Activated CD8-positive, alpha-beta T cell treated with anti-CD3 and anti-CD28 coated beads for 36 hours (primary cell): ENCODE data around the gene MLXIP. TPM values are rescaled to one million over a fixed set of nuclear protein-coding genes. Genes with fewer than 3 reads are reported as not detected.

Experiments
- ATAC-seq: fragments of 200-7000 bp; cut with Tn5 transposase; one replicate; pipeline ENCODE4 v1.10.0; 2021; ENCODE audit warnings: mild to moderate bottlenecking, moderate library complexity
- CTCF ChIA-PET: fragments of 350-600 bp; sonication (Branson Sonifier 250); formaldehyde crosslinking; loops from one replicate; lab custom pipeline; 2021; ENCODE audit warnings: antibody characterized with exemption; lab: Charles Lee
- POLR2A ChIA-PET: fragments of 350-600 bp; sonication (Branson Sonifier 250); formaldehyde crosslinking; loops from one replicate; lab custom pipeline; 2021; ENCODE audit warnings: antibody characterized with exemption; lab: Charles Lee
- DNase-seq: peaks from one replicate; pipeline ENCODE4 v3.0.0-alpha.2; 2020
- H3K27ac Mint-ChIP-seq: one replicate; pipeline ENCODE4 v1.8.0; 2021; ENCODE audit warnings: mild to moderate bottlenecking, mixed read lengths
- H3K27me3 Mint-ChIP-seq: one replicate; pipeline ENCODE4 v1.8.0; 2021; ENCODE audit warnings: mixed read lengths
- H3K36me3 Mint-ChIP-seq: one replicate; pipeline ENCODE4 v1.8.0; 2021; ENCODE audit warnings: low read depth, mixed read lengths
- H3K4me1 Mint-ChIP-seq: one replicate; pipeline ENCODE4 v1.8.0; 2021; ENCODE audit warnings: low read depth, mixed read lengths
- H3K4me3 Mint-ChIP-seq: one replicate; pipeline ENCODE4 v1.8.0; 2021; ENCODE audit warnings: mild to moderate bottlenecking, moderate library complexity, mixed read lengths
- H3K9me3 Mint-ChIP-seq: one replicate; pipeline ENCODE4 v1.8.0; 2021; ENCODE audit warnings: mixed read lengths
- intact Hi-C: fragments of 100-400 bp; cut with micrococcal nuclease; formaldehyde crosslinking; loops from one replicate; pipeline ENCODE4 v1.10.0; 2022
- total RNA-seq, 2 experiments: library from RNA; stranded (reverse); gene quantifications; one replicate each; pipeline ENCODE4 v1.2.3, GENCODE V29; 2021
- TF ChIP-seq, protein P1 (sequence below): fragments of 200-600 bp; IDR thresholded peaks from one replicate; pipeline ENCODE4 v1.8.0; 2022; ENCODE audit warnings: antibody characterized with exemption, mild to moderate bottlenecking

Gene MLXIP
- total RNA-seq, 2 experiments from 2014 or later: 26.0 to 28.7 TPM

- POLR2A ChIA-PET: no interaction called here
- Mint-ChIP-seq H3K36me3 (peaks cover 9% of the 10 kb centered on the region), H3K27ac (no peak overlapping the region), H3K4me1 (no peaks in the 10 kb centered on the region), H3K27me3 (no peaks in the 10 kb centered on the region), H3K9me3 (no peaks in the 10 kb centered on the region), H3K4me3 (no peak overlapping the region)
- ATAC-seq: no peak
- TF ChIP-seq, protein P1, sequence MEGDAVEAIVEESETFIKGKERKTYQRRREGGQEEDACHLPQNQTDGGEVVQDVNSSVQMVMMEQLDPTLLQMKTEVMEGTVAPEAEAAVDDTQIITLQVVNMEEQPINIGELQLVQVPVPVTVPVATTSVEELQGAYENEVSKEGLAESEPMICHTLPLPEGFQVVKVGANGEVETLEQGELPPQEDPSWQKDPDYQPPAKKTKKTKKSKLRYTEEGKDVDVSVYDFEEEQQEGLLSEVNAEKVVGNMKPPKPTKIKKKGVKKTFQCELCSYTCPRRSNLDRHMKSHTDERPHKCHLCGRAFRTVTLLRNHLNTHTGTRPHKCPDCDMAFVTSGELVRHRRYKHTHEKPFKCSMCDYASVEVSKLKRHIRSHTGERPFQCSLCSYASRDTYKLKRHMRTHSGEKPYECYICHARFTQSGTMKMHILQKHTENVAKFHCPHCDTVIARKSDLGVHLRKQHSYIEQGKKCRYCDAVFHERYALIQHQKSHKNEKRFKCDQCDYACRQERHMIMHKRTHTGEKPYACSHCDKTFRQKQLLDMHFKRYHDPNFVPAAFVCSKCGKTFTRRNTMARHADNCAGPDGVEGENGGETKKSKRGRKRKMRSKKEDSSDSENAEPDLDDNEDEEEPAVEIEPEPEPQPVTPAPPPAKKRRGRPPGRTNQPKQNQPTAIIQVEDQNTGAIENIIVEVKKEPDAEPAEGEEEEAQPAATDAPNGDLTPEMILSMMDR: no peak
- no peak for DNase-seq
- CTCF ChIA-PET: interaction anchor here (1.0 to 1.7 kb wide), 2 partner anchors 16 to 85 kb away, joined by 3 to 5 read pairs; no protein-coding TSS in a partner anchor
- intact Hi-C loops: loop anchor here (10.0 kb wide), 1 partner anchor 46 kb away; the partner anchor contains the start of gene LRRC43
Observed at GRCh38 chr12:122139266-122139665, 60.7 kb downstream of the MLXIP start.

- Mint-ChIP-seq H3K27me3 (no peaks in the 10 kb centered on the region), H3K4me3 (no peak overlapping the region), H3K27ac (no peak overlapping the region), H3K4me1 (no peaks in the 10 kb centered on the region), H3K9me3 (no peaks in the 10 kb centered on the region), H3K36me3 (peaks cover 8% of the 10 kb centered on the region)
- intact Hi-C loops: loop anchor here (10.0 kb wide), 1 partner anchor 45 kb away; the partner anchor contains the start of gene LRRC43
- no peak for DNase-seq
- no peak for ATAC-seq
- ChIA-PET CTCF (interaction anchor here (1.0 kb wide), 1 partner anchor 85 kb away, joined by 3 read pairs; no protein-coding TSS in a partner anchor), POLR2A (no interaction called here)
- TF ChIP-seq, protein P1: no peak
Observed at GRCh38 chr12:122139941-122140340, 61.4 kb downstream of the MLXIP start.

DNA sequence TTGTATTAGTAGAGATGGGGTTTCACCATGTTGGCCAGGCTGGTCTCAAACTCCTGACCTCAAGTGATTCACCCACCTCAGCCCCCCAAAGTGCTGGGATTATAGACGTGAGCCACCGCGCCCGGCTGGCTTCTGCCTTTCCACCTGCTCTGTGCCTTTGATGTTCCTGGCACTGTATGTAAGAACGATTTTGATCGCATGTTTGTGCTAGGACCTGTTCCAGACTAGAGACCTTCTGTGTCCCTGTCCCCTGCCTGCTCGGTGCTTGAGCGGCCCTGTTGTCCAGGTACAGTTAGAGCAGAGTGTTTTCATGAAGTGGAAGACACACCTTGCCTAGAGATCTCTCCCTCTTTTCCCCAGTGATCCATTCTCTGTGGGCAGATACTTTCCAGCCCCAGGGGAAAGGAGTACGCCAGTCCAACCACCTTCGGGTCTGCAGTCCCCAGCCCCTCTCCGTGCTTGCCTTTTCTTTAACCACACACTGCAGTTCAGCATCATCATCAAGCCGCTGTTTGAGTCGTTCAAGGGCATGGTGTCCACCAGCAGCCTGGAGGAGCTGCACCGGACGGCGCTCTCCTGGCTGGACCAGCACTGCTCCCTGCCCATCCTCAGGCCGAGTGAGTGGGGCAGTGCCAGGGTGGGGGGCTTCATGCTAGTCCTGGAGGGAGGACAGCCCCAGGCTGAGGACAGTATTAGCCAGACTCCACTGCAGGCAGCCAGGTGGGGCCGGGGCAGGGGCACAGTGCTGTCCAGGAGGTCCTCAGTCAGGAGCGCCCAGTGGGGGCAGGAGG, 62.1 kb downstream of the MLXIP start:
- Mint-ChIP-seq H3K27ac (no peak overlapping the region), H3K9me3 (no peaks in the 10 kb centered on the region), H3K4me1 (no peaks in the 10 kb centered on the region), H3K27me3 (no peaks in the 10 kb centered on the region), H3K36me3 (peaks cover 6% of the 10 kb centered on the region), H3K4me3 (no peak overlapping the region)
- POLR2A ChIA-PET: no interaction called here
- intact Hi-C loops: no loop called here
- no peak for DNase-seq
- TF ChIP-seq, protein P1: no peak
- CTCF ChIA-PET: interaction anchor here (1.0 kb wide), 1 partner anchor 86 kb away, joined by 3 read pairs; no protein-coding TSS in a partner anchor
- no peak for ATAC-seq

DNA sequence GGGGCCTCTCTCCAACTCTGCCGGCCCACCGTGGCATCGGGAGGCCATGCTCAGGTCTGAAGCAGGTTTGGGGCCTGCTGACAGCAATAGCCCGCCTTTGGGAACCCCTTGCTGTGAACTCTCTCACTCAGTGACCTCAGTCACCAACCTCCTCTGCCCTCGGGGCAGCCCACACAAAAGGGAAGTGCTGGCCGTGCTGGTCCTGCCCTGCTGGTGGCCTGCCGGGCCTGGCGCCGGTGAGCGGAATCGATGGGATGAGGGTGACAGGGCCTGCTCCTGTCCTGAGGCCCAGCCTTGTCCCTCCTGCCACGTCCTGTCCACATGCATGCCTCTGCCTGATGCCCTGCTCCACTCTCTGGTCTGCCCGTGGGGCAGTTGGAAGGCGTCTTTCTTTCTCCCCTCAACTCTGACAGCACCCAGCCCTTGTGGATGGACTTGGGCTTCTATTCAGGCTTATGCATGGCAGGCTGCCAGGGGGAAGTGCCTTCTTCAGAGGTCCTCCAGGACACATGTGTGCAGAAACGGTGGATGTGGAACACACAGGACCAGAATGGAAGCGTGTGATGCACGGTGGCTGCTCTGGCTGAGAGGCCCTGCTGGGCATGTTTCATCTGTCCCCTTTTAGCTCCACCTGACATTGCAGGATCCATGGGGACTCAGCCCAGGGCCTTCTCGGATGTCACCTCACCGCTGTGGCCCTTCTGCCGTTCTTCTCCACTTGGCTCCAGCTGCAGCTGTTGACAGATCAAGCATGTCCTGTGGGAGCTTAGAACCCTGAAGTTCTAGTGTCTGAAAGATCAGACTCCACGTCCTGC, 63.6 kb downstream of the MLXIP start:
- Mint-ChIP-seq H3K4me1 (no peaks in the 10 kb centered on the region), H3K4me3 (no peak overlapping the region), H3K27ac (no peak overlapping the region), H3K9me3 (no peaks in the 10 kb centered on the region), H3K36me3 (peaks cover 6% of the 10 kb centered on the region), H3K27me3 (no peaks in the 10 kb centered on the region)
- TF ChIP-seq, protein P1: no peak
- POLR2A ChIA-PET: interaction anchor here (0.8 kb wide), 1 partner anchor 13 kb away, joined by 3 read pairs; no protein-coding TSS in a partner anchor
- no peak for ATAC-seq
- no peak for DNase-seq
- CTCF ChIA-PET: interaction anchor here (1.0 kb wide), 1 partner anchor 13 kb away, joined by 3 read pairs; no protein-coding TSS in a partner anchor
- intact Hi-C loops: no loop called here
